Gastroesophageal sphincter (tissue), 3 donors: ENCODE results near the gene DHRS4.

Experiments
- EP300 ChIP-seq: sonication (generic); formaldehyde crosslinking; IDR thresholded peaks from one replicate; pipeline ENCODE4 v1.6.1; 2017; ENCODE audit warnings: antibody characterized with exemption, mild to moderate bottlenecking
- POLR2A ChIP-seq, 2 donors: fragments of 450-650 bp; IDR thresholded peaks; one replicate each; pipeline ENCODE4 v1.6.1; 2017; ENCODE audit warnings: antibody characterized with exemption in 2 of 2, mild to moderate bottlenecking in 2 of 2, moderate library complexity in 1 of 2
- POLR2AphosphoS5 ChIP-seq: sonication (generic); formaldehyde crosslinking; IDR thresholded peaks from one replicate; pipeline ENCODE4 v1.6.1; 2017; ENCODE audit warnings: antibody characterized with exemption
- TF ChIP-seq, protein P1 (sequence below), 4 experiments: fragments of 200-600 bp in 2 of 4; fragments of 450-650 bp in 2 of 4; sonication (generic) in 1 of 4; IDR thresholded peaks; one replicate each; pipeline ENCODE4 v1.5.1; 2017 to 2019; ENCODE audit warnings: antibody characterized with exemption in 4 of 4, mild to moderate bottlenecking in 2 of 4, moderate library complexity in 2 of 4

DNA sequence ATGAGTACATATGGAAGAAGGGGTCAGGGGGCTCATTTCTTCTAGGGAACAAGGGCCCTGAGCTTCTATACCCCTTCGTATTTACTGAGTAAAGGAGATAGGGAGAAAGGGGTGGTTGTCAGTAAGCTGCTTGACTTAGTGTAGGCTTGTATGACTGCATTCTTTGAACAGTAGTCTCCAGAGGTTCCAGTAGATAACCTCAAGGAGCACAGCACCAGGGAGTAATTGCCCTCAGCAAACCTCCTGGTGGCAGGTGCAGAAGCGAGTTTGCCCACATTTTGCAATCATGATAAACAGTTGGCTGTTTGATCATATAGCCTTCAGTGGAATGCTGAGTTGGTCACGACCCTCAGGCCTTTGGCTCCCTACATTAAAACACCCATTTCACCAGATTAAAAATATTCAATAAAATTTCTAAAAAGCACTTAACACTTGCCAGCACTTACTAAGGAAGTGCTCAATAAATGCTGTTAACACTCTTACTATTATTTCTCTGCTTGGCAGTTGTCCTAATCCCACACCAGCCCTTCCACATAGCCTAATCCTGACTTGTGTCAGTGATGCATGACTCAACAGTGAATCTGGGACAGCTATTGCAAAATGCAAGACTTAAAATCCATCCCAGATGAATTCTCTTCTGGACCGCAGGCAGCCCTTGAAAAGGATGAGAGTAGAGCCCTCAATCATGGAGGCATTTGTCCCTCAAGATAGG lies 31.5 kb downstream of the DHRS4 start:
- TF ChIP-seq, protein P1, sequence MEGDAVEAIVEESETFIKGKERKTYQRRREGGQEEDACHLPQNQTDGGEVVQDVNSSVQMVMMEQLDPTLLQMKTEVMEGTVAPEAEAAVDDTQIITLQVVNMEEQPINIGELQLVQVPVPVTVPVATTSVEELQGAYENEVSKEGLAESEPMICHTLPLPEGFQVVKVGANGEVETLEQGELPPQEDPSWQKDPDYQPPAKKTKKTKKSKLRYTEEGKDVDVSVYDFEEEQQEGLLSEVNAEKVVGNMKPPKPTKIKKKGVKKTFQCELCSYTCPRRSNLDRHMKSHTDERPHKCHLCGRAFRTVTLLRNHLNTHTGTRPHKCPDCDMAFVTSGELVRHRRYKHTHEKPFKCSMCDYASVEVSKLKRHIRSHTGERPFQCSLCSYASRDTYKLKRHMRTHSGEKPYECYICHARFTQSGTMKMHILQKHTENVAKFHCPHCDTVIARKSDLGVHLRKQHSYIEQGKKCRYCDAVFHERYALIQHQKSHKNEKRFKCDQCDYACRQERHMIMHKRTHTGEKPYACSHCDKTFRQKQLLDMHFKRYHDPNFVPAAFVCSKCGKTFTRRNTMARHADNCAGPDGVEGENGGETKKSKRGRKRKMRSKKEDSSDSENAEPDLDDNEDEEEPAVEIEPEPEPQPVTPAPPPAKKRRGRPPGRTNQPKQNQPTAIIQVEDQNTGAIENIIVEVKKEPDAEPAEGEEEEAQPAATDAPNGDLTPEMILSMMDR (IDR thresholded peaks at IDR 0.05), result no peak
- TF ChIP-seq POLR2AphosphoS5 (peak; percentile 15), POLR2A (IDR thresholded peaks at IDR 0.05) (no peak), EP300 (no peak)
